DMS53 treated with DMSO at 0.1 percent for 48 hours (cell line): ENCODE results near the gene KIR3DL2.
"Not testable (repeated sequence)": the region's sequence is repeated elsewhere in the genome, so short reads cannot be mapped to it uniquely, and the experiment has no call there.

Experiments
- DNase-seq: peaks from one replicate; lab custom pipeline; 2025; ENCODE audit not compliant: unreplicated experiment; lab: John Stamatoyannopoulos, UW

Gene KIR3DL2

GRCh38 chr19:54863459-54863858 is 13.2 kb downstream of the KIR3DL2 start:
- DNase-seq, result not testable (repeated sequence)

DNA sequence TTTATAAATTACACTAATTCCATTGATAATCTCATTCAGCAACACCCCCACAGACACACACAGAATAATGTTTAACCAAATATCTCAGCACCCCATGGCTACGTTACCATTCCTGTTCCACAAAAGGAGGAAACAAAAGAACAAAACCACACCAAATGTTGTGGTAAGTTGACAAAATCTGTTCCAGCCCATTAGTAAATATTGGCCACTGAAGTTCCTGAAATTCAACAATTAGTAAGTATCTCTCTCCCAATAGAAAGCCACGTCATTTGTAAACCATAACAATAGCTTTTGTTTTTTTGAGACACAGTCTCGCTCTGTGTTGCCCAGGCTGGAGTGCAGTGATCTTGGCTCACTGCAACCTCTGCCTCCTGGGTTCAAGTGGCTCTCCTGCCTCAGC is 21.5 kb downstream of the KIR3DL2 start:
- no peak for DNase-seq

DNA sequence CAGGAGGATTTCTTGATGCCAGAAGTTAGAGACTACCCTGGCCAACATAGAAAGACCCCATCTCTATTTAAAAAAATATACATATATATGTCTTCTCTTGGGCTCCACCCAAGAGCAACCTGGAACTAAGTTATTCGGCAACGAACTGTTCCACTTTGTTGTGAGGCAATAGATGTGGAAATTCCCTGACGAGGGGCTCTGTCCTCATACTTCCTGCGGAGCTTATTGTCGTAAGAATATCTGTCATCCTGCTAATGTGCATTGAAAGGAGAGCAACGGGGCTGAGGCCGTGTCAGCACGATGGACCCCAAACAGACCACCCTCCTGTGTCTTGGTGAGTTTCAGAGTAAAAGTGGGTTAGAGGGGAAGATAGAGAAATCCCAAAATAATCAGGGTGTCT is 23.7 kb downstream of the KIR3DL2 start, which contains the start of gene FCAR:
Gene FCAR (plus strand): TSS at position 246 of the 400 bp plus-strand sequence. CDS start 55 bp downstream, at position 301.
- DNase-seq, result no peak

DNA sequence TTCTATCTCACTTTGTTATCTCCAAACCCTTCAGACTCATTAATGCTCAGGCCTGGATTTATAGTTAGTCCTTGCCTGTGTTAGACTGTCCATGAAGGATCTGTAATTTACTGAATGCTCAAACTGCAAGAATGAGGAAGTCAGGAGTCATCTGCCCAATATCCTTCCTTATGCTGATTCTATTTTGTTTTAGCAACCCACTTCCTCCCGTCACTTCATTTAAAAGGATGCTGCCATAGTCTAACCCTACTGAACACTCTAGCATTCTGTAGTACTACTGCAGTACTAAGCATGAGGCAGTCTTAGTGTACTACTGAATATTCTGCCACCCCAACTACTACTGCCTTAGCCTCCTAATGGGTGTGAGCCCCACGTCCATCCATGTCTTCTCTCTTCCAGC is 25.3 kb downstream of the KIR3DL2 start:
- DNase-seq, result no peak

DNA sequence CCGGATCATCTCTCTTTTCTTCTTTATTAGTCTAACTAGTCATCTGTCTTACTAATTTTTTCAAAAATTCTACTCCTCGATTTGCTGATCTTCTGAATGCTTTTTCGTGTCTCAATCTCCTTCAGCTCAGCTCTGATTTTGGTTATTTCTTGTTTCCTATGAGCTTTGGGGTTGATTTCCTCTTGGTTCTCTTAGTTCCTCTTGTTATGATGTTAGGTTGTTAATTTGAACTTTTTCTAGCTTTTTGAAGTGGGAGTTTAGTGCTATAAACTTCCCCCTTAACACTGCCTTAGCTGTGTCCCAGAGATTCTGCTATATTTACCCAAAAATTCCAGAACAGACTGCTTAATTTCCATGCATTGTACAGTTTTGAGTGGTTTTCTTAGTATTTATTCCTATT is 27.2 kb downstream of the KIR3DL2 start:
- DNase-seq, result no peak

GRCh38 chr19:54881884-54882283 is 31.6 kb downstream of the KIR3DL2 start:
- DNase-seq, result no peak

GRCh38 chr19:54882758-54883157 is 32.5 kb downstream of the KIR3DL2 start:
- no peak for DNase-seq

DNA sequence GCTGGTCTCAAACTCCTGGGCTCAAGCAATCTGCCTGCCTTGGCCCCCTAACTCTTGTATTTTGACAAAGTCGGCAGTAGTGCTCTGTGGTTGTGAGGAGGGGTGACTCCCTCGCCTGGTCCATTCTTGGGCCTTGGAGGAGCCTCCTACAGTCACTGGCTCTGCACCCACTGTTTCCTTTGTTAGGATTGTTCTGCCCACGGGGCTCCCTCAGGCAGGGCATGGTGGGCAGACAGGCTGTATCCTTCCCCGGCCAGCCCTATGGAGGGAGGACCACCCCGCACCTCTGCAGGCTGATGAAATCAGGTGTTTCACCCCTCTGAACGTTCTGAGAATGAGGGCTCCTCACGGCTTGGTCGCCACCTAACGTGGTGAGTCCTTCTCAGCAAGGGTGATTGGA is 33.0 kb downstream of the KIR3DL2 start:
- DNase-seq, result no peak

GRCh38 chr19:54888239-54888638 is 38.0 kb downstream of the KIR3DL2 start:
- DNase-seq, result no peak

DNA sequence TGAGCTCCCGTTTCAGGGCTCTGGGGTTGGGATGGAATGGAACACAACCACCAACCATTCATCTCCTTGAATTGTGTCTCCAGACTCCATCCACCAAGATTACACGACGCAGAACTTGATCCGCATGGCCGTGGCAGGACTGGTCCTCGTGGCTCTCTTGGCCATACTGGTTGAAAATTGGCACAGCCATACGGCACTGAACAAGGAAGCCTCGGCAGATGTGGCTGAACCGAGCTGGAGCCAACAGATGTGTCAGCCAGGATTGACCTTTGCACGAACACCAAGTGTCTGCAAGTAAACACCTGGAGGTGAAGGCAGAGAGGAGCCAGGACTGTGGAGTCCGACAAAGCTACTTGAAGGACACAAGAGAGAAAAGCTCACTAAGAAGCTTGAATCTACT is 39.3 kb downstream of the KIR3DL2 start:
- no peak for DNase-seq

GRCh38 chr19:54893406-54893805 is 43.2 kb downstream of the KIR3DL2 start:
- no peak for DNase-seq

DNA sequence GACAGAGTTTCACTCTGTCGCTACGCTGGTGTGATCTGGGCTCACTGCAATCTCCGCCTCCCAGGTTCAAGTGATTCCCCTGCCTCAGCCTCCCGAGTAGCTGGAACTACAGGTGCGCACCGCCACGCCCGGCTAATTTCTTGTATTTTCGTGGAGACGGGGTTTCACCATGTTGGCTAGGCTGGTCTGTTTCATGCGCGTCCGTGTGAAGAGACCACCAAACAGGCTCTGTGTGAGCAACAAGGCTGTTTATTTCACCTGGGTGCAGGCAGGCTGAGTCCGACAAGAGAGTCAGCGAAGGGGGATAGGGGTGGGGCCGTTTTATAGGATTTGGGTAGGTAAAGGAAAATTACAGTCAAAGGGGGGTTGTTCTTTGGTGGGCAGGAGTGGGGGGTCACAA is 43.9 kb downstream of the KIR3DL2 start:
- DNase-seq, result not testable (repeated sequence)

DNA sequence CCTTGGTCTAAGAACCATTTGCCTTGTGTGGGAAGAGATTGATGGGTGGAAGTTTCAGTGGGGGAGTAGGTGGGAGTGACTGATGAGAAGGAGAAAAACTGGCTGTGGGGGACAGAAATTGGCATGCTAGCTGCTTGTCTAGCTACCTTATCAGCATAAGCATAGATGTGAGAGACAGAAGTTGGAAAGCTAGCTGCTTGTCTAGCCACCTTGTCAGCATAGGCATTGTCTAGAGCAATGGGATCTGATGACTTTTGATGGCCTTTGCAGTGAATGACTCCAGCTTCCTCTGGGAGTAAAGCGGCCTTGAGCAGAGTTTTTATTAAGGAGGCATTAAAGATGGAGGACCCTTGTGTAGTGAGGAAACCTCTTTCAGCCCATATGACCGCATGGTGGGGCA is 45.8 kb downstream of the KIR3DL2 start:
- no peak for DNase-seq

DNA sequence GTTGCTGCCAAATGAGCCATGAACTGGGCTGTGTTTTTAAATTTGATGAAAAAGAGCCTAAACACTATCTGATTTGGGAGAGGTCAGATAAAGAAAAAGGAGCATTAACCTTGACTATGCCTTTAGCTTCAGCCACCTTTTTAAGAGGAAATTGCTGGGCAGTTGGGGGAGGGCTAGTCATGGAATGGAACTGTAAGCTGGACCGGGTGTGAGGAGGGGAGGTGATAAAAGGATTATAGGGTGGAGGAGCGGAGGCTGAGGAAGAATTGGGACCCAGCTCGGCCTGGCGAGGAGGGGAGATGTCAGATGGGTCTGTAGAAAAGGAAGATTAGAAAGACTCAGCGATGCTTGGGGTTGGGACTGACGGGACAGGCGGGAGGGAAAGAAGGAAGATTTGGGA is 48.4 kb downstream of the KIR3DL2 start:
- DNase-seq, result not testable (repeated sequence)

DNA sequence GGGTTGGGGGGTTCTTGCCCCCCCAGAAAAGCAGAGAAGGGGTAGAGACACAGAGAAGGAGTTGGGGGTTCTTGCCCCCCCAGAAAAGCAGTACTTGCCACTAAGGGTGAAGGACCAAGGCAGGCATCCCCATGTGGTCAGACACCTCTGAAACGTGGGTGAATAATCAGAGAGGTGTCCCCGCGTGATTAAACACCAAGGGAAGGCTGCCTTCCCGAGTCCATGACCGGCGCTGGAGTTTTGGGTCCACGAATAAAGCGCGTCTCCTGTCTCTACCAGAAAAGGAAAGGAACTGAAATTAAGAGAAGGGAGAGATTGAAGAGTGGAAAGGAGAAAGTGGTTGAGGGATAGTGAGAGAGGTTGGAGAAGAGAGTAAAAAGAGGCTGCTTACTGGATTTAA is 49.4 kb downstream of the KIR3DL2 start:
- not testable (repeated sequence) for DNase-seq

- DNase-seq, result not testable (repeated sequence)
Measured at GRCh38 chr19:54901153-54901552, 50.9 kb downstream of the KIR3DL2 start.

- DNase-seq, result no peak
Measured at GRCh38 chr19:54902061-54902460, 51.8 kb downstream of the KIR3DL2 start.

- DNase-seq, result no peak
Measured at GRCh38 chr19:54903303-54903702, 53.1 kb downstream of the KIR3DL2 start.

DNA sequence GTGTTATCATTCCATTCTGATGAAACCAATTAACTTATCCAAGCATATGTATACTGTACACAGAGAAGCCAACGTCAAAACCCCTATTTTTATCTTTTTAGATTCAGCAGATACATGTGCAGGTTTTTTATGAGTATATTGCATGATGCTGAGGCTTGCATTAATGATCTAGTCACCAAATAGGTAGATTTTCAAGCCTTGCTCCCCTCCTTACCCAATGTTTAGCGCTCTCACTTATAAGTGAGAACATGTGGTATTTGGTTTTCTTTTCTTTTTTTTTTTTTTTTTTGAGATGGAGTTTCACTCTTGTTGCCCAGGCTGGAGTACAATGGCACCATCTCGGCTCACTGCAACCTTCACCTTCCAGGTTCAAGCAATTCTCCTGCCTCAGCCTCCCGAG is 54.0 kb downstream of the KIR3DL2 start:
- DNase-seq, result not testable (repeated sequence)

- no peak for DNase-seq
Measured at GRCh38 chr19:54905421-54905802, 55.2 kb downstream of the KIR3DL2 start.

- no peak for DNase-seq
Measured at GRCh38 chr19:54905803-54906511, 55.7 kb downstream of the KIR3DL2 start, which contains the start of gene NCR1. NCR1 (plus strand) TSS chr19:54906148; CDS start chr19:54906188, 40 bp downstream.

- no peak for DNase-seq
Measured at GRCh38 chr19:54906819-54907218, 56.6 kb downstream of the KIR3DL2 start.

DNA sequence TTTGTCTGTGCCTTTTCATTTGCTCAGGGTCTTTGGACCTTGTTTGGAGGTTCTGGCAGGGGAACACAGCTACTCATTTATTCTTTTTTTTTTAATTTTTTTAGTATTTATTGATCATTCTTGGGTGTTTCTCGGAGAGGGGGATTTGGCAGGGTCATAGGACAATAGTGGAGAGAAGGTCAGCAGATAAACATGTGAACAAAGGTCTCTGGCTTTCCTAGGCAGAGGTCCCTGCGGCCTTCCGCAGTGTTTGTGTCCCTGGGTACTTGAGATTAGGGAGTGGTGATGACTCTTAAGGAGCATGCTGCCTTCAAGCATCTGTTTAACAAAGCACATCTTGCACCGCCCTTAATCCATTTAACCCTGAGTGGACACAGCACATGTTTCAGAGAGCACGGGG is 57.7 kb downstream of the KIR3DL2 start:
- not testable (repeated sequence) for DNase-seq
